Stimulated activated CD4-positive, alpha-beta T cell treated with anti-CD3 and anti-CD28 coated beads, Interleukin-1b, Interleukin-23, amount 100 ng/mL, for 48 hours (primary cell): ENCODE data around the gene GPHA2.
"Not testable (repeated sequence)": the region's sequence is repeated elsewhere in the genome, so short reads cannot be mapped to it uniquely, and the experiment has no call there.

ENCODE experiments used
- DNase-seq: peaks from one replicate; pipeline ENCODE4 v3.0.0-alpha.2; 2020

The GPHA2 gene, protein sequence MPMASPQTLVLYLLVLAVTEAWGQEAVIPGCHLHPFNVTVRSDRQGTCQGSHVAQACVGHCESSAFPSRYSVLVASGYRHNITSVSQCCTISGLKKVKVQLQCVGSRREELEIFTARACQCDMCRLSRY

DNA sequence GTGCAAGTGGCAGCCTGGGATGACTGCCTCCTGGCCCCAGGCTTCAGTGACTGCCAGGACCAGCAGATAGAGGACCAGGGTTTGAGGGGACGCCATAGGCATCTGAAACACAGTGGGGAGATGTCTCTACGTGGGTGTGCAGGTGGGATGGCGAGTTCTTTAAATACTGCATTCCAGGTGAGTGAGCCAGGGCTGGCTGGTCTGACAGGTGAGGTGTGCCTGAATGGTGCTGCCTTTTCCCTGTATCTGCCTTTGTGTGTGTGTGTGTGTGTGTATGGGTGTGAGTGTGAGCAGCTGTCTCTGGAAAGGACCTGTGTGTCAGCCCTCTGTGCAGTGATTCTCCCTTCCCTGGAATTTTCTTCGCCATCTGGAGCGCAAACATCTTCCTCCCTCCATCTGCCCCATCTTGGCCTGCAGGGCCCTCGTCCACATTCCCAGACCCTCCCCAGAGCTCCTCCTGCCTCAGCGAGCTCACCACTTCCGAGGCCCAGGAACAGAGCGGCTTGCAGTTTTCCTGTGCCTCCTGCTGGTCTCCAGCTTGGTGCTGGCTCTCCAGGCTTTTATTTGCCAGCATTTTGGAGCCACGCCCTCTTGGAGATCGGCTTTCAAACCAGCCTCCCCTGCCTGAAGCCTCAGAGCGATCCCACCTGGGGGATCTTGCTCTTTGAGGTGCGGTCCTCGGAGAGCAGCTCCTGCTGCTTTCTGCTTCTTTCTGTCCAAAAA is at the start of gene GPHA2:
GPHA2 (minus strand) TSS at position 535 of the 723 bp plus-strand sequence; CDS start at position 102, 433 bp downstream.
- no peak for DNase-seq

DNA sequence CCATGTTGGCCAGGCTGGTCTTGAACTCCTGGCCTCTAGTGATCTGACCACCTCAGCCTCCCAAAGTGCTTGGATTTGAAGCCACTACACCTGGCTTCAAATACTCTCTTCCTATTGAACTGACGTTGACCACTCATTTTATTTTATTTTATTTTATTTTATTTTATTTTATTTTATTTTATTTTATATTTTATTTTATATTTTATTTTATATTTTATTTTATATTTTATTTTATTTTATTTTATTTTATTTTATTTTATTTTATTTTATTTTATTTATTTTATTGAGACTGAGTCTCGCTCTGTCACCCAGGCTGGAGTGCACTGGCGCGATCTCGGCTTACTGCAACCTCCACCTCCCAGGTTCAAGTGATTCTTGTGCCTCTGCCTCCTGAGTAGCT is 47.6 kb upstream of the GPHA2 start:
- not testable (repeated sequence) for DNase-seq

DNA sequence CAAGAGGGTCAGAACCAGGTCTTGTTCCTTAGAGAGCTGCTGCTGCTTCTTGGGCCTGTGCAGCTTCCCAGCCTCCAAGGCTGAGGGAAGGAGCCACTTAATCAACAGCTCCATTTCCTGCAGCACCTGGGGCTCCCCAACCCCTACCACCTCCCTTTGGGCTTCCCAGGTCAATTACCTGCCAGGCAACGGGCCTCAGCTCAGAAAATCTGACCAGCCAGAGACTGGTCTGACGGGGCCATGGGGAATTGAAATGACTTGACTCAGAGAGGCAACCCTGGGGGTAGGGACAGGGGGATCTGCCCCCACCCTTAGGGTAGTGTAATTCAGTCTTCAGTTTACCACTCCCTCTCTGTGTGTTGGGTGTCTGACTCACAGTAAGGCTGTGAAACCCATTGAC is 41.0 kb upstream of the GPHA2 start:
- no peak for DNase-seq

DNA sequence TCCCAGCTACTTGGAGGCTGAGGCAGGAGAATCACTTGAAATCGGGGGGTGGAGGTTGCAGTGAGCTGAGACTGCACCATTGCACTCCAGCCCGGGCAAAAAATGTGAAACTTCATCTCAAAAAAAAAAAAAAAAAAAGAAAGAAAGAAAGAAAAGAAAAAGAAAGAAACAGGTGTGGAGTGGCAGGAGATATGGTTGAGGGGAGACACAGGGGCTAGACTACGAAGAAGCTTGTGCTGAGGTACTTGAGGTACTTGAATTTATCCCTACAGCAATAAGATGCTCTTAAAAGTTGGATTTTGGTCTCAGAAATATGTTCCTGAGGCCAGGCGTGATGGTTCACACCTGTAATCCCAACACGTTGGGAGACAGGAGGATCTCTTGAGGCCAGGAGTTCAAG is 38.4 kb upstream of the GPHA2 start:
- DNase-seq: no peak

DNA sequence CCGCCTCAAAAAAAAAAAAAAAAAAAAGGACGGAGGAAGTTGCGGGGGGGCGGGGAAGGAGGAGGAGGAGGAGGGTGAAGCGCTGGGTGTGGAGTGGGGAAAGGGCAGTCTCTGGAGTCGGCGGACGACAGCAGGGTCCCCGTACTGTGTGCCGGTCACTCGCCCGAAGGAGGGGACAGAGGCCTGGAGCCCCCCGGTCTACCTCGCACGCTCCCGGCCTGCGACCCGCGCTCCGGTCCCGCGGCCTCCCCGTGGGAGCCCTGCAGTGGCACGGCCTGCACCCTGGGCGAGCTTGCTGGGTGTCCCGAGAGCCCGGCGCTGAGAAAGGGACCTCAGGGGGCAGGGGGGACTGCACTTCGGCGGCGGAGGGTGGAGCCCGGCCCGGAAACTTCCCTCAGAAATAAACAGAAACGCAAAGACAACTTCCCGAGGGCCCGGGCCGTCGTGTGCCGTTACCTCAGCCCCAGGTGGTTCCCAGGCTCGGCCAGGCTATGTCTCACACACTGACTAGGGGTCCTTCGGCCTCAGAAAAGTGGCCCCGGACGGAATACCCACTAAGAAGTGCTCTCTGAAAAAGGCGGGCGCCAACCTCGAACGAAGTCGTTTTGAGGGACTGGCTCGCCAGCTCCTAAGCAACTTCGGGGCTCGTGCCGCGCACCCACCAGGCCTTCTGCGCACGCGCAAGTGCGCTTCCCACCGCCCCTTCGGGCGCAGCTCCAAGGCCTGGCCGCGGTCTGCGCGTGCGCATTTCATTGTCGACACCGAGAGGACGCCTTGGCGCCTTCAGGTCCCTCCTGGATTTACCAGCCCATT is 35.9 kb upstream of the GPHA2 start, which contains the start of gene MAJIN:
MAJIN (minus strand) TSS at position 688 of the 813 bp plus-strand sequence. CDS start 12,703 bp downstream, outside the sequence.
- peak; percentile 92 for DNase-seq

DNA sequence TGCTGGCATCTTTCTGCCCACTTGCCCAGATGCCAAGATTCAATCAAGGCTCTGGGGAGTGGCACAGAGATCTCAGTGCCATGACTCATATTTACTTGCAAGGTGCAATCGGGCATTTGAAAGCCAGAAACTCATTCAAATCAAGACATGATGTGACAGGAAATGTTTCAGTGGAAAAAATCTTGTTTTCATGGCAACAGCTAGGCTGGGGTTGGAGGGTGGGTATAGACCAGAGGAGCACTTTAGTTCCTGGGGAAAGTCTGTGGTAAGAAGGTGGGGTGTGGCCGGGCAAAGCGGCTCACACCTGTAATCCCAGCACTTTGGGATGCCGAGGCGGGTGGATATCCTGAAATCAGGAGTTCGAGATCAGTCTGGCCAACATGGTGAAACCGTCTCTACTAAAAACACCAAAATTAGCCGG is 35.0 kb upstream of the GPHA2 start:
- DNase-seq: peak; percentile 46

DNA sequence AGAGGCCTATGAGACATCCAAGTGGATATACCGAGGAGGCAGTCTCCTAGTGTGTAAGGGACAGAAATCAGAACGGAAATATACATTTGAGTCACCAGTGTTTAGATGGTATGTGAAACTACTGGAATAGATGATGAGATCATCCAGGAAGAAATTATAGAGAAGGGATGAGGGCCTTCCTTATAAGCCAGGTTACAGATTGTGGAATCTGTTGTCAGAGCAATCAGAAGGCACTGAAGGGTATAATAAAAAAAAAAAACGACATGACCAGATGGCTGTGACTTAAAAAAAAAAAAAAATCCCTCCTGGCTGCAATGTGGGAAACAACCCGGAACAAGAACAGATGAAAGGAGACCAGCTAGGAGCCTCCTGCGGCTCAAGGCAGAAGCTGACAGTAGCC is 33.5 kb upstream of the GPHA2 start:
- no peak for DNase-seq

DNA sequence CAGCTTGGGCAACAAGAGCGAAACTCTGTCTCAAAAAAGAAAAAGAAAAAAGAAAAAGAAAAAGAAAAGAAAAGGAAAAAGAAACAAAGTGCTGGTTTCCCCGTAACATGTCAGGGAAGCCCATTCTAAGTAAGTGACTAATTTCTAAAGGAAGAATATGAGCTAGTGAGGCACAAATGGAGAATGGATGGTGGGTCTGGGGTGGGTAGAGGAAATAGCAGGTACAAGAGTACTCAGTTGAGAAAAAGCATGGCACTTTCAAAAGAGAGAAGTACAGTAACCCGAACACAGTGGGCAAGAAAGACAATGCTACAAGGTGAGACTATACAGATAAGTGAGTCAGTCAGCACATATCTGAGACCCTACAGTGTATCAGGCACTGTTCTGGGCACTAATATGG is 31.7 kb upstream of the GPHA2 start:
- DNase-seq: no peak

DNA sequence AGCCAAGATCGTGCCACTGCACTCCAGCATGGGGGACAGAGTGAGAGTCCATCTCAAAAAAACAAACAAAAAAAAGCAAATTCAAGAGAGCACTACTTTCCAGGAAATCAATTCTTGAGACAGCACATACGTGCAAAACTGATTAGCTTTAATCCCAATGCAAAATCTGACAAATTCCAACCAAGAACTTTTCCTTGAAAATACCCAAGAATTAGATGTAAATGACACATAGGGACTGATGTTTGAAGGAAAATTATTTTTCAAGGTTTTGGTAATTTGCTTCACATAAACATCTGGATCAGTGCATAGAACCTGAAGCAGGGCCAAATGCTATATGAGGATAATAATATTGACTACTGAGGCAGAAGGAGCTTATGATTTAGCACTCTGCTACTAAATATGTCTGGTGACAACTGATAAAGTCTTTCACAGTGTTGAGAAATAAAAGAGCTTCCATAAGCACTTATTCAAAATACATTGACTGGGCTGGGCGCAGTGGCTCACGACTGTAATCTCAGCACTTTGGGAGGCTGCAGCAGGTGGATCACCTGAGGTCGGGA is 27.5 kb upstream of the GPHA2 start:
- no peak for DNase-seq

DNA sequence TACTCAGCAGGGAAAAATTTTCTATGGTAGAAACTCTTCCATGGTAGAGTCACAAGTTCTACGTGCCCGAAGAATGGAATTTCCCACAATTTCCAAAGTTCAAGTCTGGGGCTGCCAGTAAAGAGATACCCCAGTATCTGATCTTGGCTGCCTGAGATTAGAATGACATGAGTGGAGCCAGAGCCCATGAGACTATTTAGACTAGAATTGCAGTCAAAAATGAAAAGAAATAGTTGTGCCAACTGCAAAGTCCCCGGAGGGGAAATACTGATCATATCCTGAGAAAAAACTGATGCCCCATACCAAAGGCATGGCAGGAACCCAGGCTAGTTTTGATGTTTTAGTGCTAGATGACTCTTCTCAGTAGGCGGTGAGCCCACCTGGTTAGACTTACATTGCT is 25.0 kb upstream of the GPHA2 start:
- no peak for DNase-seq

DNA sequence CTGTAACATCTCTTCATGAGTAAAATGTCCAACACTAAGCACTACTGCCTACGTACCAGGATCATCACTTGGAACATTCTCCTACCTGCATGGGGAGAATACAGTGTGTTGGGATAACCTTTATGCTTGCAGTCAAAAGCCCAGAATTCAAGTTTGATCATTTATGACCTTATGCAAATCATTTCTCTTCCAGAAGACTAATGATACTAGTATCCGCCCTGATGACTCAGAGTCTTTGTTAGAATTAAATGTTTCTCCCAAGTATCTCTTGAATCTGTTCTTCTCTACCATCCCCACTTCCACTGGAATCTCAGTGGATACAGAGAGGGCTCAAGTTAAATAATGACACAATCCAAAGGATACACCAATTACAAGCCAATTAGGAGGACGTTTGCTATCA is 23.8 kb upstream of the GPHA2 start:
- no peak for DNase-seq

DNA sequence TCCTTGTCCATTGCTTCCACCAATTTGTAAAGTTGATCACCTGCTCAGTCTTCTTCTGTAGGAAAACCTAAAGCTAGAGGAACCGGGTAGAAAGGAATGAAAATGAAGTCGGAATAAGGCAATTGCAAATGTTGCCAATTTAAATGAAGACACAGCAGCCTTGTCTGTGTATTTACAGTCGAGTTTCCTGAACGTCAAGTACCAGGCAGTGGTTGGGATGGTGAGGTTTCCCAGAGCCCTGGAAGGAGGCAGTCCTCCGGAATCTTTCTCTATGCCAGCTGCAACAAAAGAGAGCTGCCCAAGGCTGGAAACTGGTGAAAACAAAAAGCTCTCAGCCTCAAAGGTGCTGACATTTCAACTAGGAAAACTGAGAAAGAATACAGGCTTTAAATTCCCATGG is 18.5 kb upstream of the GPHA2 start:
- no peak for DNase-seq

DNA sequence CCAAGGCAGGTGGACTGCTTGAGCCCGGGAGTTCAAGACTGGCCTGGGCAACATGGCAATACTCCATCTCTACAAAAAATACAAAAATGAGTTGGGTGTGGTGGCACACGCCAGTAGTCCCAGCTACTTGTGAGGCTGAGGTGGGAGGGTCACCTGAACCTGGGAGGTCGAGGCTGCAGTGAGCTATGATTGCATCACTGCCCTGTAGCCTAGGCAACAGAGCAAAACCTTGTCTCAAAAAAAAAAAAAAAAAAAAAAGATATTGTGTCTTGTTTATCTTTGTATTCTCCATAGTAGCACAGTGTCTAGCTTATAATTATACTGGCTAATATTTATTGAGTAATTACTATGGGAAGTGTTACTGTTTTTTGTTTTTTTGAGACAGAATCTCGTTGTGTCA is 15.8 kb upstream of the GPHA2 start:
- no peak for DNase-seq

DNA sequence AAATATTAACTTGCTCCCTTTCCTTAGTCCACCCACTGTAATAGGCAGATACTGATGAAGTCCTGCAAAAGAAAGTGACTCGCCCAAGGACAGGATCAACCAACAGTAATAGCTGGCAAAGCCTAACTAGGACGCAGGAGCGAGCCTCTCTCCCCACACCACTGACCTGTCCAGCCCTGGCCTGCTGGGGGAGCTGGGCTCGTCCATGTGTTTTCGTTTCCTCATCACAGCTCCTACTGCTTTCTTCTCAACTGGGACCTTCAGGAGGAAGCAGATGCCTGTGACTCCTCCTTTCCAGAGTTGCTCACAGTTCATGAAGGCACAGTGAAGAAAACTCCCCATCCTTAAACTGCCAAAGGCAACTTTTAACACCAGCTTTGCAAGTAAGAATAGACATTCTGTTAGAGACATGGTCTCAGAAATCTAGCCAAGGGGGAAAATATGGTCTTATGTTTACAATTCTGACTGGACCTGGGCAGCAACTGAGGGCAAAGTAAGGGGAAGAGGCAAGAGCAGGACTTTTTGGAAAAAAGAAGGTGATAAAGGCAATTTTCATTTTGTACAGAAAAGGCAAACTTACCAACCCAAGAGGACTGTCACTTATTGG is 11.6 kb upstream of the GPHA2 start:
- no peak for DNase-seq

DNA sequence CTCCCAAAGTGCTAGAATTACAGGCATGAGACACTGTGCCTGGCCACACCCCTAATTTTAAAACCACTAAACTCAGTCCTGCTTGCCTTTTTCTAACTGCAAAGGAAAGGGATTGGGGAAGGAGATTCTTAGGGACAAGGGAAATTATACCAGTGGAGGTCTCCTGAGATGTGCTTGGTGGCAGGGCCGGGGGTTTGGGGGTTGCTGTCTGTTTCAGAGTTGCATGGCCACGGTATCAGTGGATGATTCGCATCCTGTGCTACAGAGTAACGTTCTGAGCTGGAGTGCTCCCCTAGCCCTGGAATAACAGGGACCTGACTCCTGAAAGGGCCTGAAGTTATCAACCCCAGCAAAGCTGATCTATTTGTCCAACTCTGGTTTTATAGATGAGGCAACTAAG is 846 bp upstream of the GPHA2 start:
- DNase-seq: no peak

DNA sequence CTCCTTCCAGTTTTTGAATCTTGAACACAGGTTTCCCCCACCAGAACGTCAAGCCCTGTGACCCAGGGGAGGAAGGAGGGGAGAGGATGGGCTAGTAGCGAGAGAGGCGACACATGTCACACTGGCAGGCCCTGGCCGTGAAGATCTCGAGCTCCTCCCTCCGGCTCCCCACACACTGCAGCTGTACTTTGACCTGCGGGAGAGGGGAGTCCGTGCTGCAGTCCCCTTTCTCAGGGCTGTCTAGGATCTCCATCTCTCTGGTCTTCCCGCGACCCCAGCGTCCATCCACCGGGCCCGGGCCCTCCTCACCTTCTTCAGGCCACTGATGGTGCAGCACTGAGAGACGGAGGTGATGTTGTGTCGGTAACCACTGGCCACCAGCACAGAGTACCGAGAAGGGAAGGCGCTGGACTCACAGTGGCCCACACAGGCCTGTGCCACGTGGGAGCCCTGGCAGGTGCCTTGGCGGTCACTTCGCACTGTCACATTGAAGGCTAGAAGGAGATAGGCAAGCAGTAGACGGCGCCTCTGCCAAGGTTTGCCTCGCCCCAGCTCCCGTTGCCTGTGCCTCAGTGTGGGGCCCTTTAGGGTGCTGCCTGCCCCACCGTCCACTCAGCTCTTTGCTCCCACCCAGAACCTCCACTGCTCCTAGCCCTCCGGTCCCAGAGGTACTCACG is 873 bp downstream of the GPHA2 start:
- no peak for DNase-seq

DNA sequence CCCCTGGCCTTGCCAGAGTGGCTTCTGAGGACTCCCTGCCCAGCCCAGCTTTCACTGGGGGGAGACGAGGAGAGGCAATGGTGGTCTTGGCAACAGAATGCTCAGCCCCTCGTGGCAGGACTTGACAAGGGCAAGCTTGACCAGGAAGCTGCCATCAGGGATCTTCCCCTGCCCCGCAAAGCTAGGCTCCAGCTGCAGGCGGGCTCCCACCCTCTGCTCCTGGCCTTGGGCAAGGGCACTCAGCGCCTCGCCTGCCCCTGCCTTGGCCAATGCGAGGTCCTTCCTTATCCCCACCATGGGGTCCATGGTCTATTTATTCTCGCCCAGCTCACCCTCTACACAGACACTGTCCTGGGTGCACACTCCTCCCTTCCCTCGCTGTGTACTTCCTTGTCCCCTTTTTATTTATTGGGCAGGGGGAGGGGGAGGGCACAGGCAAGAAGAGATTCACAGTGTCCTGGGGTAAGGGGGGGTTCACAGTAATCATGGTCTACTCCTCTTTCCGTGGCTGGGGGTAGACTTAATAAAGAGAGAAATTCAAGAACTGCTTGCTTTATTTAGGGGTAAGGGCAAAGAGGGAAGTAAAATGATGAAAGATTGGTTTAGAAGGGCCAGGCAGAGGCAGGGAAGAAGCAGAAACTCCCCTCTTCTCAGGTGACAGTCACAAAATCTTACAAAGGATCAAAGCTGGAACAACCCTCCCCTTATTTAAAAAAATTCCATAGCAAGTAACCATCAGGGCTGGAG is 1.6 kb downstream of the GPHA2 start:
- DNase-seq: no peak

DNA sequence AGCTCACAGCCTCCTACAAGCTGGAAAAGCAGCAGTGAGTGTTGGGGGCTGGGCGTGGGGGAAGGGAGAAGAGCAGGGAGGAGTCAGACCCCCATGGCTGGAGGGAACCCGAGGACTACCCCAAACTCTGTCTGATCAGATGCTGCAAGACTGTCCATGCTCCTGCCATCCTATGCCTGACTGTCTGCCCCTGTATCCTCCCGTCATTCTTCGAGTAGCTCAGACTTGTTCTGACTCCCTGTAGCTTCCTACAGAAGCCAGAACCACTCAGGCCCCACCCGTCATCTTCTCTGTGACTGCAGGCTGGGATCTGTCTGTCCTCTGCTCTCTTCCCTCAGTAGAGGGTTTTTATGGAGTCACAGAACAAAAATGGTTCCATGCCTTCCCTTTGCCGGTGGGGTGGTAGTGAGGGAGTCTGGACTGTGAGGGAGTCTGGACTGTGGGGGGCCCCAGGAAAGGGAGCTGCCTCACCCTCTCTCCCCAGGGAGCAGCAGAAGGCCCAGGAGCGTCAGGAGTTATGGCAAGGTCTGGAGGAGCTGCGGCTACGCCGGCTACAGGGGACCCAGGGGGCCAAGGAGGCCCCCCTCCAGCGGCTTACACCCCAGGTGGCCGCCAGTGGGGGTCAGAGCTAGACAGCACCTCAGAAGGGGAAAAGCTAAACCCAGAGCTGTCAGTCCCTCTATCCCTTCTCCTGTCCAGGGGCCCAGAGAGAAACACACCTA is 2.3 kb downstream of the GPHA2 start:
- DNase-seq: no peak

DNA sequence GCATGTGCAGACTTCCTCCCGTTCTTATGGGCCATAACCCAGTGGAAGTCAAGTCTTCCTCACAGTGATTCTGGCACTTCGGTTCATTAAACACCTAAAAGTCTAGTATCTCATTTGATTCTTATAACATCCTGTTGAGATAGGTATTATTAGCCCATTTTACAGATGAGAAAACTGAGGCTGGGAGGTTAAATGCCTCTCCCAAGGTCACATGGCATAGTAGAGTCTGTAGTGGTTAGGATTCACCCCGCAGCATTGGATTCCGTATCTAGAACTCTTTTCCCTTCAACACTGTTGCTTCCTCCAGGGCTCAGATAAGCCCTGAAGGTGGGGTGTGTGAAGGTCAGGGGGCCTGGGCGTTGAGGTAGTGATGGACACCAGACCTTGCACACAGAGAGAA is 3.4 kb downstream of the GPHA2 start:
- DNase-seq: no peak

DNA sequence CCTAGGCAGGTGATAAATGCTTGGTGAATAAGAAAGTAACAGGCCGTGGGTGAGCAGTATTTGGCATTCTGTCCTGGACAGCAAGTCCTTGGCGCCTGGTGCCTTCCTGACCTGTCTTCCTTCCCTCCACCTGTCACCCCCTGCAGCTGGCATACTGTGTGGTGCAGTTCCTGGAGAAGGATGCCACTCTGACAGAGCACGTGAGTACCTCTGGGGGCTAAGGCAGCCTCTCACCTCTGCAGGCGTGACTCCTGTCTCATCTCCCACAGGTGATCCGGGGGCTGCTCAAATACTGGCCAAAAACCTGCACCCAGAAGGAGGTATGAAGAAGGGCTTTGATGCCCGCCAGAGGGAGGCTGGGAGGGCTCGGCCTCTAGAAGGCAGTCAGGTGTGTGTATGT is 4.4 kb downstream of the GPHA2 start:
- DNase-seq: no peak

DNA sequence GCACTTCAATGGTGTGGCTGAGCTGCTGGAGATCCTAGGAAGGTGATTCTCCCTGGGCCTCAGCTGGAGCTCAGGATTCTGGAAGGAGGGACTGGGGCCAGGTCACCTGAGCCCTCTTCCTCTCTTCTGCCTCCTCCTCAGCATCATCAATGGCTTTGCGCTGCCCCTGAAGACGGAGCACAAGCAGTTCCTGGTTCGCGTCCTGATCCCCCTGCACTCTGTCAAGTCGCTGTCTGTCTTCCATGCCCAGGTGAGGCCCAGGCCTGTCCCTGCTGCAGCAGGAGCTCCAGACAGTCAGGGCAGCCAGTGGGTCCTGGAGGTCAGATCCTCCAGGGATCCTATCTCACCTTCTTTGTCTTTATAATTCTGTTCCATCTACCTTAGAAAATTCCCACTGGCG is 5.4 kb downstream of the GPHA2 start:
- DNase-seq: no peak
